HFFc6 (cell line): ENCODE measurements around the gene ARFGEF2. TPM values are rescaled to one million over a fixed set of nuclear protein-coding genes. Genes with fewer than 3 reads are reported as not detected.

Experiments used
- DNase-seq: peaks from one replicate; pipeline ENCODE4 v3.0.0-alpha.2; 2018
- H3K27ac Mint-ChIP-seq: 2 replicates; pipeline ENCODE4 v1.8.0; 2020; ENCODE audit warnings: mild to moderate bottlenecking, mixed read lengths
- H3K27me3 Mint-ChIP-seq: 2 replicates; pipeline ENCODE4 v1.8.0; 2021; ENCODE audit warnings: mild to moderate bottlenecking, moderate library complexity, mixed read lengths; ENCODE audit not compliant: insufficient read depth
- H3K36me3 Mint-ChIP-seq: 2 replicates; pipeline ENCODE4 v1.8.0; 2021; ENCODE audit warnings: low read depth, mixed read lengths
- H3K4me1 Mint-ChIP-seq: 2 replicates; pipeline ENCODE4 v1.8.0; 2020; ENCODE audit warnings: low read depth, mixed read lengths
- H3K4me3 Mint-ChIP-seq: 2 replicates; pipeline ENCODE4 v1.8.0; 2020; ENCODE audit warnings: mild to moderate bottlenecking, moderate library complexity, mixed read lengths
- H3K9me3 Mint-ChIP-seq: 2 replicates; pipeline ENCODE4 v1.8.0; 2020; ENCODE audit warnings: mild to moderate bottlenecking, mixed read lengths
- CTCF ChIP-seq: fragments of 200-600 bp; sonication (generic); IDR thresholded peaks from 2 replicates; pipeline ENCODE4 v1.5.0; 2021; ENCODE audit warnings: antibody characterized with exemption, mild to moderate bottlenecking
- total RNA-seq, 6 experiments: library from RNA; stranded (reverse); fragmentation: NEBNext Ultra II Directional; extraction: Animal tissue kit (Norgen Biotek cat#: 25700); gene quantifications; 2 replicates in 1 of 6; 3 replicates in 5 of 6; pipeline ENCODE4 v1.2.3, GENCODE V29; 2021

ARFGEF2 gene
- total RNA-seq, 6 experiments from 2014 or later = 25.4 to 28.3 (median 26.2) TPM

GRCh38 chr20:48983423-48984400 is 62.2 kb downstream of the ARFGEF2 start:
- peaks cover 18% of the 10 kb centered on the region for H3K4me1 Mint-ChIP-seq
- TF ChIP-seq CTCF = 0 out of 2 replicates have a peak, but pooled peaks have one; percentile 8
- peak overlapping the region; percentile 66 for H3K27ac Mint-ChIP-seq
- no peaks in the 10 kb centered on the region for H3K27me3 Mint-ChIP-seq
- H3K4me3 Mint-ChIP-seq = peak overlapping the region; percentile 26
- peak; percentile 91 for DNase-seq
- H3K36me3 Mint-ChIP-seq = peaks cover 66% of the 10 kb centered on the region
- H3K9me3 Mint-ChIP-seq = no peaks in the 10 kb centered on the region

GRCh38 chr20:48984575-48985219 is 63.2 kb downstream of the ARFGEF2 start:
- H3K36me3 Mint-ChIP-seq = peaks cover 59% of the 10 kb centered on the region
- no peak overlapping the region for H3K4me3 Mint-ChIP-seq
- H3K27me3 Mint-ChIP-seq = no peaks in the 10 kb centered on the region
- DNase-seq = no peak
- H3K4me1 Mint-ChIP-seq = peaks cover 18% of the 10 kb centered on the region
- no peak for TF ChIP-seq CTCF
- peak overlapping the region; percentile 66 for H3K27ac Mint-ChIP-seq
- no peaks in the 10 kb centered on the region for H3K9me3 Mint-ChIP-seq

GRCh38 chr20:48986899-48987298 is 65.4 kb downstream of the ARFGEF2 start:
- TF ChIP-seq CTCF = peak; percentile 61
- peaks cover 18% of the 10 kb centered on the region for H3K4me1 Mint-ChIP-seq
- no peak overlapping the region for H3K27ac Mint-ChIP-seq
- no peak overlapping the region for H3K4me3 Mint-ChIP-seq
- DNase-seq = no peak
- H3K27me3 Mint-ChIP-seq = peaks cover 2% of the 10 kb centered on the region; the same call in 1 of the 2 replicates
- peaks cover 55% of the 10 kb centered on the region for H3K36me3 Mint-ChIP-seq
- H3K9me3 Mint-ChIP-seq = no peaks in the 10 kb centered on the region

- DNase-seq = no peak
- Mint-ChIP-seq H3K27ac (no peak overlapping the region), H3K36me3 (peaks cover 42% of the 10 kb centered on the region), H3K9me3 (no peaks in the 10 kb centered on the region), H3K27me3 (peaks cover 2% of the 10 kb centered on the region; the same call in 1 of the 2 replicates), H3K4me3 (no peak overlapping the region), H3K4me1 (no peaks in the 10 kb centered on the region)
- no peak for TF ChIP-seq CTCF
Measured at GRCh38 chr20:48990467-48990866, 69.0 kb downstream of the ARFGEF2 start.

GRCh38 chr20:48995589-48995988 is 74.1 kb downstream of the ARFGEF2 start:
- H3K4me1 Mint-ChIP-seq = peaks cover 5% of the 10 kb centered on the region; the same call in 1 of the 2 replicates
- no peaks in the 10 kb centered on the region for H3K9me3 Mint-ChIP-seq
- H3K27me3 Mint-ChIP-seq = peaks cover 2% of the 10 kb centered on the region; the same call in 1 of the 2 replicates
- no peak overlapping the region for H3K27ac Mint-ChIP-seq
- no peak for TF ChIP-seq CTCF
- peaks cover 35% of the 10 kb centered on the region for H3K36me3 Mint-ChIP-seq
- H3K4me3 Mint-ChIP-seq = no peak overlapping the region
- DNase-seq = no peak
